Psoas muscle (tissue), 7 donors: Measurements from ENCODE around the gene PRKN. TPM values are rescaled to one million over a fixed set of nuclear protein-coding genes. Genes with fewer than 3 reads are reported as not detected.

Source experiments
- polyA plus RNA-seq, 3 donors: library from polyadenylated mRNA; stranded (reverse); fragments of 200-250 nt; gene quantifications; one replicate each; pipeline ENCODE4 v1.2.3, GENCODE V29; 2013
- total RNA-seq, 4 donors: library from RNA; stranded (reverse); fragmentation: NEBNext Ultra II Directional in 2 of 4; extraction: Animal tissue kit (Norgen Biotek cat#: 25700) in 2 of 4; gene quantifications; one replicate each; pipeline versions ENCODE4 v1.2.1 to v1.2.4, GENCODE V29; 2021 to 2023
- donor health status: healthy with polysubstance abuse.
- donor health status: DM: no; HTN: no; CAD: no; lungs with moderate emphysema.
- donor health status: Bipolar disorder and iron deficiency.
- donor health status: healthy.
- donor health status: DM: no; HTN: no; CAD: no.
- donor health status: DM: no; HTN: no; CAD: no.
- donor health status: DM: yes; HTN: yes; CAD: no.

PRKN gene
- total and polyA plus RNA-seq, 7 donors, result 1.5 to 19.5 (median 11.7) TPM

Other genes with a start within 250 kb of the PRKN start
- 1 to 10 TPM; 1.1 to 3.1 (median 1.8) TPM for gene PACRG, start 208 bp upstream of the PRKN start, total RNA-seq
- gene PACRG, start 208 bp upstream of the PRKN start, polyA plus RNA-seq, result 1 to 10 TPM in 1 of 3 donors, under 1 TPM in 2; 0.17 to 1.8 (median 0.75) TPM